Endothelial cell of umbilical vein (primary cell): Measurements from ENCODE around the gene MID2.

Experiments used
- CTCF ChIP-seq, 2 donors: IDR thresholded peaks; 1 replicate in 1 of 2; 2 replicates in 1 of 2; pipeline ENCODE4 v1.5.1; 2011; ENCODE audit warnings: low read length in 2 of 2, mild to moderate bottlenecking in 2 of 2, moderate library complexity in 2 of 2, control low read depth in 1 of 2, inconsistent platforms in 1 of 2, low read depth in 1 of 2; ENCODE audit not compliant: insufficient read depth in 1 of 2; ENCODE audit errors: extremely low read depth in 1 of 2
- EZH2 ChIP-seq: IDR thresholded peaks from 2 replicates; pipeline ENCODE4 v1.6.1; 2012; ENCODE audit warnings: borderline replicate concordance, low read depth, mild to moderate bottlenecking, moderate library complexity, low read length, inconsistent platforms; ENCODE audit not compliant: severe bottlenecking
- FOS ChIP-seq: IDR thresholded peaks from 2 replicates; pipeline ENCODE4 v1.6.1; 2011; ENCODE audit warnings: mild to moderate bottlenecking, low read length, moderate library complexity, borderline replicate concordance; ENCODE audit not compliant: insufficient read depth
- JUN ChIP-seq: IDR thresholded peaks from 2 replicates; pipeline ENCODE4 v1.6.1; 2011; ENCODE audit warnings: borderline replicate concordance, low read depth; ENCODE audit not compliant: insufficient read length, insufficient read depth
- MYC ChIP-seq: IDR thresholded peaks from one replicate; pipeline ENCODE4 v1.6.1; 2011; ENCODE audit warnings: mild to moderate bottlenecking, low read depth, low read length
- POLR2A ChIP-seq: IDR thresholded peaks from 2 replicates; pipeline ENCODE4 v1.6.1; 2012; ENCODE audit warnings: low read depth, mild to moderate bottlenecking, control low read depth, low read length
- POLR2AphosphoS5 ChIP-seq: IDR thresholded peaks from 2 replicates; pipeline ENCODE4 v1.6.1; 2012; ENCODE audit warnings: low read depth, mild to moderate bottlenecking, control low read depth, low read length, moderate library complexity; ENCODE audit not compliant: insufficient read depth
- TF ChIP-seq, protein P1 (sequence below): IDR thresholded peaks from 2 replicates; pipeline ENCODE4 v1.6.1; 2011; ENCODE audit not compliant: insufficient read depth, insufficient read length

DNA sequence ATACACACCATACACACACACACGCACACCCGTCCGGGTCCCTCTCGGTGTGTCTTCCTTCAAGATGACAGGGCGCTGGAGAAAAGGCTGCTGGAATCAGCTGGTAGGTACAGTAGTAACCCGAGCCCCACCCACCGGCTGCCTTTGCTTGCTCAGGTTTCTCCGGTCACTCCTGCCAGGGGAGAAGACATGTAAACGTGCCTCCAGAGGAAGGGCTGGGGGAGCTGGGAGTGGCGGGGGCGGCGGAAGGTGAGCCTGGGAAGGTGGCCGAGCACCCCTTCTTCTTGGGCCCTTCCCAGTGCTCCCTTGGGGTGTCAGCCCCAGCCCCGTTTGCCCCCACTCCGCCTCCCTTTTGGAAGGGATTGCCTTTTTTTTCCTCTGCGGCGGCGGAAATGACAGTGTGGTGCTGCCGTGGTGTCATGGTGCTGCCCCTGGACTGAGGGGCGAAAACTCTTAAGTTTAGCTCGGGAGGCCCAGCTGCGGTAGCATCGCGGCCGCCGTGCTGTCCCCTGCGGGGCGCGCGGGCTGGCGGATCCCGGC is at the start of gene MID2:
- TF ChIP-seq CTCF (IDR thresholded peaks at IDR 0.05; ENCODE audit: extremely low read depth in 1 of 2, insufficient read depth in 1 of 2, low read depth in 1 of 2, low read length in 2 of 2), result no peak
- TF ChIP-seq POLR2A, result no peak
- TF ChIP-seq POLR2AphosphoS5, result no peak
- TF ChIP-seq EZH2, result no peak
- TF ChIP-seq, protein P1, sequence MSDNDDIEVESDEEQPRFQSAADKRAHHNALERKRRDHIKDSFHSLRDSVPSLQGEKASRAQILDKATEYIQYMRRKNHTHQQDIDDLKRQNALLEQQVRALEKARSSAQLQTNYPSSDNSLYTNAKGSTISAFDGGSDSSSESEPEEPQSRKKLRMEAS, result no peak
- TF ChIP-seq JUN, result no peak
- no peak for TF ChIP-seq FOS
- no peak for TF ChIP-seq MYC
